PC-3 (cell line): ENCODE measurements around the gene FAM120B.

ENCODE experiments used
- EZH2 ChIP-seq: fragments of 300-600 bp; sonication (generic); IDR thresholded peaks from one replicate; pipeline ENCODE4 v1.6.1; 2017; ENCODE audit warnings: antibody characterized with exemption, mild to moderate bottlenecking, low read length; ENCODE audit not compliant: unreplicated experiment
- EZH2phosphoT487 ChIP-seq: fragments of 300-600 bp; sonication (generic); IDR thresholded peaks from 2 replicates; pipeline ENCODE4 v1.6.1; 2018; ENCODE audit warnings: mild to moderate bottlenecking, antibody characterized with exemption, low read length, borderline replicate concordance
- TF ChIP-seq, protein P1 (sequence below): fragments of 300-600 bp; sonication (generic); conservative IDR thresholded peaks from 2 replicates; pipeline ENCODE4 v1.5.1; 2017; ENCODE audit warnings: antibody characterized with exemption, low read depth, mild to moderate bottlenecking, low read length

DNA sequence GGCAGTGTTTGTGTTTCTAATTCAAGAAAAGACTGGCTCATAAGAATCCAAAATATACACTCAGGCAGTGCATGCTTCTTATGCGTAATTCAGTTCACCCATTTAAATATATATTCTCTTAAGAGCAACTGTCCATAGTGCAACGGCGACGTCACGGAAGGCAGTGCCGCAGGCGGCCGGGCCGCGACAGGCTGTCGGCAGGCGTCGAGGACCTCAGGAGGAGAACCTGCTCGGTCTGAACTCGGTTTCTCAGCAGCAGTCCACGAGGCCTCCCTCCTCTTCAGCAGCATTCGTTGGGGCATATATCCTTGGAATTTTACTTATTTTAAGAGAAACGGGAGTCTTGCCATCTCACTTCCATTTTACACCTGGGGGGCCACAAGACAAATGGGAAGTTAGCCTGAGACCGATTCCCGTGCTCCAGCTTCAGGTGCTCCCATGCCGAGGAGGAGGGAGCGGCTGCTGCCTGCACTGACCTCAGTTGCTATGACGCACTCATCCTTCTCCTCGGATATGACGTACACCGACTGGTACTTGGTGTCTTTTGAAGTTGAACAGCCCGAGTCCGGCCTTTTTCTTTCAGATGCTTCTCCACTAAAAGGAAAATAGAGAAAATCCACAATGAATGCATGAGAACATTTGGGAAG lies 23.9 kb upstream of the FAM120B start:
- no peak for TF ChIP-seq EZH2
- TF ChIP-seq EZH2phosphoT487: no peak
- TF ChIP-seq, protein P1, sequence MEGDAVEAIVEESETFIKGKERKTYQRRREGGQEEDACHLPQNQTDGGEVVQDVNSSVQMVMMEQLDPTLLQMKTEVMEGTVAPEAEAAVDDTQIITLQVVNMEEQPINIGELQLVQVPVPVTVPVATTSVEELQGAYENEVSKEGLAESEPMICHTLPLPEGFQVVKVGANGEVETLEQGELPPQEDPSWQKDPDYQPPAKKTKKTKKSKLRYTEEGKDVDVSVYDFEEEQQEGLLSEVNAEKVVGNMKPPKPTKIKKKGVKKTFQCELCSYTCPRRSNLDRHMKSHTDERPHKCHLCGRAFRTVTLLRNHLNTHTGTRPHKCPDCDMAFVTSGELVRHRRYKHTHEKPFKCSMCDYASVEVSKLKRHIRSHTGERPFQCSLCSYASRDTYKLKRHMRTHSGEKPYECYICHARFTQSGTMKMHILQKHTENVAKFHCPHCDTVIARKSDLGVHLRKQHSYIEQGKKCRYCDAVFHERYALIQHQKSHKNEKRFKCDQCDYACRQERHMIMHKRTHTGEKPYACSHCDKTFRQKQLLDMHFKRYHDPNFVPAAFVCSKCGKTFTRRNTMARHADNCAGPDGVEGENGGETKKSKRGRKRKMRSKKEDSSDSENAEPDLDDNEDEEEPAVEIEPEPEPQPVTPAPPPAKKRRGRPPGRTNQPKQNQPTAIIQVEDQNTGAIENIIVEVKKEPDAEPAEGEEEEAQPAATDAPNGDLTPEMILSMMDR: no peak
